H9 (cell line): Measurements from ENCODE around the gene SLCO1B1. TPM values are rescaled to one million over a fixed set of nuclear protein-coding genes. Genes with fewer than 3 reads are reported as not detected.
A peak's percentile ranks its signal among the peaks of the same experiment; 100 is the strongest.
"Not testable (repeated sequence)": the region's sequence is repeated elsewhere in the genome, so short reads cannot be mapped to it uniquely, and the experiment has no call there.

Experiments
- DNase-seq: peaks from one replicate; pipeline ENCODE4 v3.0.0-alpha.2; 2017
- H2AFZ ChIP-seq: one replicate; pipeline ENCODE4 v1.6.1; 2013; ENCODE audit warnings: mild to moderate bottlenecking, low read length, control low read depth, moderate library complexity
- H2AK5ac ChIP-seq: 2 replicates; pipeline ENCODE4 v1.6.1; 2013; ENCODE audit warnings: low read length, control low read depth, mixed read lengths; ENCODE audit not compliant: insufficient read length
- H2BK120ac ChIP-seq: one replicate; pipeline ENCODE4 v1.6.1; 2013; ENCODE audit warnings: low read depth, mild to moderate bottlenecking, low read length, control low read depth, inconsistent platforms; ENCODE audit not compliant: poor library complexity, severe bottlenecking
- H2BK12ac ChIP-seq: 2 replicates; pipeline ENCODE4 v1.6.1; 2013; ENCODE audit warnings: low read length, control low read depth, mixed read lengths, low read depth; ENCODE audit not compliant: insufficient read length
- H2BK15ac ChIP-seq: 2 replicates; pipeline ENCODE4 v1.6.1; 2013; ENCODE audit warnings: low read depth, low read length, control low read depth
- H2BK20ac ChIP-seq: one replicate; pipeline ENCODE4 v1.6.1; 2013; ENCODE audit warnings: low read depth, mild to moderate bottlenecking, low read length, control low read depth, inconsistent platforms; ENCODE audit not compliant: poor library complexity, severe bottlenecking
- H2BK5ac ChIP-seq: 2 replicates; pipeline ENCODE4 v1.6.1; 2013; ENCODE audit warnings: low read length, control low read depth, mixed read lengths; ENCODE audit not compliant: insufficient read length
- H3K14ac ChIP-seq: 2 replicates; pipeline ENCODE4 v1.6.1; 2013; ENCODE audit warnings: low read length, control low read depth; ENCODE audit not compliant: insufficient read depth
- H3K18ac ChIP-seq: 2 replicates; pipeline ENCODE4 v1.6.1; 2013; ENCODE audit warnings: low read depth, mild to moderate bottlenecking, mixed read lengths, low read length, control low read depth; ENCODE audit not compliant: insufficient read length
- H3K23ac ChIP-seq: 2 replicates; pipeline ENCODE4 v1.6.1; 2013; ENCODE audit warnings: low read length, control low read depth, mixed read lengths, low read depth; ENCODE audit not compliant: insufficient read length
- H3K23me2 ChIP-seq: 2 replicates; pipeline ENCODE4 v1.6.1; 2013; ENCODE audit warnings: low read depth, mild to moderate bottlenecking, mixed read lengths, low read length, control low read depth; ENCODE audit not compliant: insufficient read length, poor library complexity, severe bottlenecking
- H3K27ac ChIP-seq: 2 replicates; pipeline ENCODE4 v1.5.1; 2013; ENCODE audit warnings: low read length, control low read depth, mixed read lengths, low read depth; ENCODE audit not compliant: insufficient read length
- H3K27me3 ChIP-seq: 2 replicates; pipeline ENCODE4 v1.6.1; 2013; ENCODE audit warnings: low read length, control low read depth, inconsistent platforms; ENCODE audit not compliant: insufficient read depth
- H3K4ac ChIP-seq: 2 replicates; pipeline ENCODE4 v1.6.1; 2013; ENCODE audit warnings: low read depth, mild to moderate bottlenecking, control low read depth, inconsistent platforms, low read length, moderate library complexity
- H3K4me1 ChIP-seq: 2 replicates; pipeline ENCODE4 v1.6.1; 2013; ENCODE audit warnings: low read length, control low read depth, inconsistent platforms; ENCODE audit not compliant: insufficient read depth
- H3K4me2 ChIP-seq: 2 replicates; pipeline ENCODE4 v1.6.1; 2013; ENCODE audit warnings: low read length, control low read depth, mixed read lengths; ENCODE audit not compliant: insufficient read length, insufficient read depth
- H3K56ac ChIP-seq: 2 replicates; pipeline ENCODE4 v1.6.1; 2013; ENCODE audit warnings: low read depth, mild to moderate bottlenecking, mixed read lengths, low read length, control low read depth; ENCODE audit not compliant: insufficient read length
- H3K79me1 ChIP-seq: 2 replicates; pipeline ENCODE4 v1.6.1; 2013; ENCODE audit warnings: low read depth, mild to moderate bottlenecking, moderate library complexity, low read length, control low read depth, inconsistent platforms; ENCODE audit not compliant: insufficient read depth, poor library complexity, severe bottlenecking
- H3K79me2 ChIP-seq: 2 replicates; pipeline ENCODE4 v1.6.1; 2013; ENCODE audit warnings: low read length, control low read depth, inconsistent platforms; ENCODE audit not compliant: insufficient read depth
- H3K9ac ChIP-seq: 2 replicates; pipeline ENCODE4 v1.6.1; 2013; ENCODE audit warnings: low read length, control low read depth, mixed read lengths; ENCODE audit not compliant: insufficient read length; ENCODE audit errors: extremely low read depth
- H3K9me3 ChIP-seq: one replicate; pipeline ENCODE4 v1.6.1; 2013; ENCODE audit warnings: low read depth, low read length, inconsistent platforms; ENCODE audit not compliant: control insufficient read depth
- H3T11ph ChIP-seq: one replicate; pipeline ENCODE4 v1.6.1; 2013; ENCODE audit warnings: mild to moderate bottlenecking, low read length, control low read depth, inconsistent platforms
- H4K20me1 ChIP-seq: one replicate; pipeline ENCODE4 v1.6.1; 2013; ENCODE audit not compliant: control insufficient read depth, insufficient read length, insufficient read depth
- H4K5ac ChIP-seq: 2 replicates; pipeline ENCODE4 v1.6.1; 2013; ENCODE audit warnings: low read depth, mild to moderate bottlenecking, mixed read lengths, low read length, control low read depth; ENCODE audit not compliant: insufficient read length
- H4K8ac ChIP-seq: replicated peaks from 2 replicates; pipeline ENCODE4 v1.6.1; 2013; ENCODE audit warnings: low read length, control low read depth, mixed read lengths, low read depth; ENCODE audit not compliant: insufficient read length
- H4K91ac ChIP-seq: 2 replicates; pipeline ENCODE4 v1.6.1; 2013; ENCODE audit warnings: low read depth, mild to moderate bottlenecking, moderate library complexity, mixed read lengths, low read length, control low read depth; ENCODE audit not compliant: insufficient read length
- H3K27ac Mint-ChIP-seq, 3 experiments: 2 replicates in 2 of 3; 3 replicates in 1 of 3; pipeline ENCODE4 v1.8.0; 2020 to 2021; ENCODE audit warnings: mixed read lengths in 3 of 3, mild to moderate bottlenecking in 1 of 3, moderate library complexity in 1 of 3
- H3K27me3 Mint-ChIP-seq: 2 replicates; pipeline ENCODE4 v1.8.0; 2021; ENCODE audit warnings: low read depth, mild to moderate bottlenecking, moderate library complexity, mixed read lengths
- H3K36me3 Mint-ChIP-seq, 3 experiments: 2 replicates in 2 of 3; 3 replicates in 1 of 3; pipeline ENCODE4 v1.8.0; 2020 to 2021; ENCODE audit warnings: low read depth in 3 of 3, mixed read lengths in 3 of 3; ENCODE audit not compliant: insufficient read depth in 1 of 3
- H3K4me1 Mint-ChIP-seq, 2 experiments: 2 replicates each; pipeline ENCODE4 v1.8.0; 2020; ENCODE audit warnings: mixed read lengths in 2 of 2
- H3K4me3 Mint-ChIP-seq, 2 experiments: 2 replicates in 1 of 2; 3 replicates in 1 of 2; pipeline ENCODE4 v1.8.0; 2020 to 2021; ENCODE audit warnings: mild to moderate bottlenecking in 2 of 2, mixed read lengths in 2 of 2, moderate library complexity in 1 of 2
- H3K9me3 Mint-ChIP-seq, 2 experiments: 2 replicates in 1 of 2; 3 replicates in 1 of 2; pipeline ENCODE4 v1.8.0; 2020; ENCODE audit warnings: mild to moderate bottlenecking in 2 of 2, mixed read lengths in 2 of 2, moderate library complexity in 1 of 2
- CTCF ChIP-seq: fragments of 200-600 bp; sonication (generic); conservative IDR thresholded peaks from 3 replicates; pipeline ENCODE4 v1.8.0; 2021; ENCODE audit warnings: antibody characterized with exemption, mild to moderate bottlenecking
- WGBS: extraction: QIAGEN DNeasy Blood & Tissue Kit; methylation state at CpG from one replicate; pipeline ENCODE4 v1.1.7; 2013; ENCODE audit warnings: missing lambda C conversion rate, low lambda C conversion rate, mixed read lengths; ENCODE audit not compliant: insufficient read length; ENCODE audit errors: extremely low coverage; 5-methylcytosine and 5-hydroxymethylcytosine counted together
- total RNA-seq: library from RNA; stranded (reverse); gene quantifications from 2 replicates; pipeline ENCODE4 v1.2.1, GENCODE V29; 2021

SLCO1B1 gene
- total RNA-seq, 1 experiment from 2014 or later: 0.09 TPM

GRCh38 chr12:21144309-21144708, 13.3 kb downstream of the SLCO1B1 start:
- Histone ChIP-seq H2AFZ (no peak overlapping the region), H3K4ac (no peak overlapping the region), H3K79me1 (no peaks in the 10 kb centered on the region), H3K4me1 (no peaks in the 10 kb centered on the region), H2BK15ac (no peak overlapping the region), H3T11ph (no peak overlapping the region), H4K5ac (no peak overlapping the region), H4K20me1 (no peaks in the 10 kb centered on the region), H3K14ac (no peak overlapping the region), H2AK5ac (no peak overlapping the region), H2BK5ac (no peak overlapping the region), H3K23me2 (no peaks in the 10 kb centered on the region), H2BK120ac (no peak overlapping the region), H3K27ac (no peak overlapping the region), H3K79me2 (no peaks in the 10 kb centered on the region), H3K56ac (no peak overlapping the region), H2BK20ac (no peak overlapping the region), H3K9me3 (no peaks in the 10 kb centered on the region), H3K18ac (no peak overlapping the region), H3K9ac (no peak overlapping the region), H3K4me2 (no peak overlapping the region), H2BK12ac (no peak overlapping the region), H4K91ac (no peak overlapping the region), H4K8ac (no peak overlapping the region), H3K27me3 (no peaks in the 10 kb centered on the region), H3K23ac (no peak overlapping the region)
- DNase-seq: no peak
- no peaks in the 10 kb centered on the region; a peak in 2 of 5 replicates for H3K9me3 Mint-ChIP-seq
- H3K36me3 Mint-ChIP-seq: no peaks in the 10 kb centered on the region; a peak in 2 of 7 replicates
- no peaks in the 10 kb centered on the region; the same call in 1 of the 2 replicates for H3K27me3 Mint-ChIP-seq
- TF ChIP-seq CTCF: no peak
- H3K27ac Mint-ChIP-seq: no peak overlapping the region
- no peaks in the 10 kb centered on the region for H3K4me1 Mint-ChIP-seq
- no peak overlapping the region for H3K4me3 Mint-ChIP-seq

DNA sequence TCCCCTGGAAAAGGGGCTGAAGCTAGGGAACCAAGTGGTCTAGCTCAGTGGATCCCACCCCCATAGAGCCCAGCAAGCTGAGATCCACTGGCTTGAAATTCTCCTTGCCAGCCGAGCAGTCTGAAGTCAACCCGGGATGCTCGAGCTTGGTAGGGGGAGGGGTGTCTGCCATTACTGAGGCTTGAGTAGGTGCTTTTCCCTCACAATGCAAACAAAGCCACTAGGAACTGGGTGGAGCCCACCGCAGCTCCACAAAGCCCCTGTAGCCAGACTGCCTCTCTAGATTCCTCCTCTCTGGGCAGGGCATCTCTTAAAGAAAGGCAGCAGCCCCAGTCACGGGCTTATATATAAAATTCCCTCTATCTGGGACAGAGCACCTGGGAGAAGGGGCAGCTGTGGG, 18.9 kb downstream of the SLCO1B1 start:
- not testable (repeated sequence) for H3K27ac ChIP-seq, H3K36me3 Mint-ChIP-seq, H4K20me1 ChIP-seq, H3K27me3 Mint-ChIP-seq, H2AK5ac ChIP-seq, H3K4me1 Mint-ChIP-seq, H3K79me2 ChIP-seq, H3K27me3 ChIP-seq, H3K9me3 ChIP-seq, H3K23me2 ChIP-seq, H2BK120ac ChIP-seq, H4K5ac ChIP-seq, H3K4ac ChIP-seq, H3K56ac ChIP-seq, H2BK20ac ChIP-seq, H4K8ac ChIP-seq, H3K14ac ChIP-seq, H2BK5ac ChIP-seq, H3K23ac ChIP-seq, H3K4me1 ChIP-seq, H3K9me3 Mint-ChIP-seq, H3K79me1 ChIP-seq, H3K4me2 ChIP-seq, H3K9ac ChIP-seq, H2BK12ac ChIP-seq, H4K91ac ChIP-seq, H2BK15ac ChIP-seq, H3K4me3 Mint-ChIP-seq, H3K27ac Mint-ChIP-seq, H3T11ph ChIP-seq, H3K18ac ChIP-seq
- DNase-seq: peak; percentile 64
- peak overlapping the region; percentile 59 for H2AFZ ChIP-seq
- WGBS: no CpG with 5 or more reads among the region's 5 CpGs
